ENCODE measurements around the gene GOLGA1.

The GOLGA1 gene

DNA sequence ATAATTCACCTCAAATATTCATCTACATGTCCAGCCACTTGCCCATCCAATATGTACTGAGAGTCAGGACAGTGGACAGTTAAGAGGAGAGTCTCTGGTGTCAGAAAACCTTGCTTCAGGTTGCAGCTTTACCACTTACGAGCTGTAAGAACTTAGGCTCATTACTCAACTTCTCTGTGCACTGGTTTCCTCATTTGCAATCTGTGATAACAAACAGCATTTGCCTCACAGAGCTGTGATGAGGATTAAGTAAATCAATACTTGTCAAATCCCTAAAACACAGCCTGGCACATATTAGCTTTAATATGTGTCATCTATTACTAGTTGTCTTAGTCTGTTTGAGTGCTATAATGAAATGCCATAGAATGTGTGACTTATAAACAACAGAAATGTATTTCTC is 8.6 kb downstream of the GOLGA1 start:
- TF ChIP-seq, protein P1, sequence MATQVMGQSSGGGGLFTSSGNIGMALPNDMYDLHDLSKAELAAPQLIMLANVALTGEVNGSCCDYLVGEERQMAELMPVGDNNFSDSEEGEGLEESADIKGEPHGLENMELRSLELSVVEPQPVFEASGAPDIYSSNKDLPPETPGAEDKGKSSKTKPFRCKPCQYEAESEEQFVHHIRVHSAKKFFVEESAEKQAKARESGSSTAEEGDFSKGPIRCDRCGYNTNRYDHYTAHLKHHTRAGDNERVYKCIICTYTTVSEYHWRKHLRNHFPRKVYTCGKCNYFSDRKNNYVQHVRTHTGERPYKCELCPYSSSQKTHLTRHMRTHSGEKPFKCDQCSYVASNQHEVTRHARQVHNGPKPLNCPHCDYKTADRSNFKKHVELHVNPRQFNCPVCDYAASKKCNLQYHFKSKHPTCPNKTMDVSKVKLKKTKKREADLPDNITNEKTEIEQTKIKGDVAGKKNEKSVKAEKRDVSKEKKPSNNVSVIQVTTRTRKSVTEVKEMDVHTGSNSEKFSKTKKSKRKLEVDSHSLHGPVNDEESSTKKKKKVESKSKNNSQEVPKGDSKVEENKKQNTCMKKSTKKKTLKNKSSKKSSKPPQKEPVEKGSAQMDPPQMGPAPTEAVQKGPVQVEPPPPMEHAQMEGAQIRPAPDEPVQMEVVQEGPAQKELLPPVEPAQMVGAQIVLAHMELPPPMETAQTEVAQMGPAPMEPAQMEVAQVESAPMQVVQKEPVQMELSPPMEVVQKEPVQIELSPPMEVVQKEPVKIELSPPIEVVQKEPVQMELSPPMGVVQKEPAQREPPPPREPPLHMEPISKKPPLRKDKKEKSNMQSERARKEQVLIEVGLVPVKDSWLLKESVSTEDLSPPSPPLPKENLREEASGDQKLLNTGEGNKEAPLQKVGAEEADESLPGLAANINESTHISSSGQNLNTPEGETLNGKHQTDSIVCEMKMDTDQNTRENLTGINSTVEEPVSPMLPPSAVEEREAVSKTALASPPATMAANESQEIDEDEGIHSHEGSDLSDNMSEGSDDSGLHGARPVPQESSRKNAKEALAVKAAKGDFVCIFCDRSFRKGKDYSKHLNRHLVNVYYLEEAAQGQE (IDR thresholded peaks at IDR 0.05; ENCODE audit: insufficient read depth in 1 of 2, low read depth in 2 of 2, low read length in 2 of 2), result no peak
- TF ChIP-seq TAF1 (IDR thresholded peaks at IDR 0.05; ENCODE audit: borderline replicate concordance, insufficient read depth, low read length) (no peak), POLR2AphosphoS5 (IDR thresholded peaks at IDR 0.05; ENCODE audit: low read depth, low read length) (no peak), SIN3A (IDR thresholded peaks at IDR 0.05; ENCODE audit: borderline replicate concordance, insufficient read depth, low read length) (no peak), FOXP2 (optimal IDR thresholded peaks at IDR 0.05; ENCODE audit: borderline replicate concordance, extremely low read depth, extremely low read length, insufficient read depth) (no peak)

GRCh38 chr9:124929464-124929863 is 11.4 kb downstream of the GOLGA1 start:
- TF ChIP-seq FOXP2 (optimal IDR thresholded peaks at IDR 0.05; ENCODE audit: borderline replicate concordance, extremely low read depth, extremely low read length, insufficient read depth), result no peak

GRCh38 chr9:124928116-124928515 is 12.8 kb downstream of the GOLGA1 start:
- TF ChIP-seq SIN3A (IDR thresholded peaks at IDR 0.05; ENCODE audit: borderline replicate concordance, insufficient read depth, low read length) (no peak), FOXP2 (optimal IDR thresholded peaks at IDR 0.05; ENCODE audit: borderline replicate concordance, extremely low read depth, extremely low read length, insufficient read depth) (no peak), TAF1 (IDR thresholded peaks at IDR 0.05; ENCODE audit: borderline replicate concordance, insufficient read depth, low read length) (no peak), POLR2AphosphoS5 (IDR thresholded peaks at IDR 0.05; ENCODE audit: low read depth, low read length) (no peak)
- TF ChIP-seq, protein P1 (IDR thresholded peaks at IDR 0.05; ENCODE audit: insufficient read depth in 1 of 2, low read depth in 2 of 2, low read length in 2 of 2), result no peak

DNA sequence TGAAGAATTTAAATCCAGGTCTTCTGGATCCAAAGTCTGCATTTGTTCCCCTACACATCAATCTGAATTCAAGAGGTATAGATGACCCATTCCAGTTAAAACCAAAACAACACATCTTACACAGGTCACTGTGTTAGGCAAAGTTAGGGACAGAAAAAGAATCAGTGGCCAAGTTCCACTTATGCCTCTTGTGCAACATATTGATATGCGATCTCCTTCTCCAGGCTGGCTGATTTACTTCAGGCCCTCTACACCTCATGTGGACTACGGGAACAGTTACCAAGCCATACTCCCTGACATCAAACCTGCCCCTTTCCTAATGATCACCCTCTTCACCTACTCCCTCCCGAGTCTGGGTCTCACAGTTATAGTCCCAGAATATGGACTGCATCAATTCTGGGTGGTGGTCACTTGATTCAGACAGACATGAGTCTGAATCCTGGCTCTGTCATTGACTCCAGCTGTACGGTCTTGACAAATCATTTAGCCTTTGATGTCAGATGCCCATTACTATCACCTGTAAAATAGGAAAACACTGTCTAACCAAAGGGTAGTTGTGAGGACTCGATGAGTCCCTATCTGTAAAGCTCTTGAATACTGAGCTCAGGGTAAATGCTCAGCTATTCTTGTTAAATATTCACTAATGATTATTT is 26.0 kb downstream of the GOLGA1 start:
- no peak for TF ChIP-seq TAF1 (IDR thresholded peaks at IDR 0.05; ENCODE audit: borderline replicate concordance, insufficient read depth, low read length)
- no peak for TF ChIP-seq POLR2AphosphoS5 (IDR thresholded peaks at IDR 0.05; ENCODE audit: low read depth, low read length)
- TF ChIP-seq, protein P1 (IDR thresholded peaks at IDR 0.05; ENCODE audit: insufficient read depth in 1 of 2, low read depth in 2 of 2, low read length in 2 of 2), result no peak
- no peak for TF ChIP-seq SIN3A (IDR thresholded peaks at IDR 0.05; ENCODE audit: borderline replicate concordance, insufficient read depth, low read length)
- TF ChIP-seq FOXP2 (optimal IDR thresholded peaks at IDR 0.05; ENCODE audit: borderline replicate concordance, extremely low read depth, extremely low read length, insufficient read depth), result no peak

- TF ChIP-seq FOXP2 (optimal IDR thresholded peaks at IDR 0.05; ENCODE audit: borderline replicate concordance, extremely low read depth, extremely low read length, insufficient read depth) (no peak), SIN3A (IDR thresholded peaks at IDR 0.05; ENCODE audit: borderline replicate concordance, insufficient read depth, low read length) (no peak), TAF1 (IDR thresholded peaks at IDR 0.05; ENCODE audit: borderline replicate concordance, insufficient read depth, low read length) (no peak), POLR2AphosphoS5 (IDR thresholded peaks at IDR 0.05; ENCODE audit: low read depth, low read length) (no peak)
- TF ChIP-seq, protein P1 (IDR thresholded peaks at IDR 0.05; ENCODE audit: insufficient read depth in 1 of 2, low read depth in 2 of 2, low read length in 2 of 2), result no peak
These were observed 27.5 kb downstream of the GOLGA1 start for GRCh38 chr9:124913378-124913777.
